Prostate gland (tissue), 2 donors: Measurements from ENCODE around the gene HDAC4. TPM values are rescaled to one million over a fixed set of nuclear protein-coding genes. Genes with fewer than 3 reads are reported as not detected.

Experiments
- DNase-seq: peaks from one replicate; pipeline ENCODE4 v3.0.0-alpha.2; 2019; ENCODE audit warnings: low spot score
- H3K27ac ChIP-seq, 2 donors: fragments of 200-600 bp; sonication (generic); 2 replicates each; pipeline ENCODE4 v1.5.1; 2017 to 2019
- H3K27me3 ChIP-seq: fragments of 200-600 bp; sonication (generic); replicated peaks from 2 replicates; pipeline ENCODE4 v1.5.1; 2019; ENCODE audit not compliant: insufficient read depth
- H3K36me3 ChIP-seq, 2 donors: fragments of 200-600 bp; sonication (generic); 1 replicate in 1 of 2; 2 replicates in 1 of 2; pipeline versions ENCODE4 v1.5.1 to v1.8.1; 2017 to 2019
- H3K4me1 ChIP-seq: fragments of 200-600 bp; sonication (generic); replicated peaks from 2 replicates; pipeline ENCODE4 v1.5.1; 2019
- H3K4me3 ChIP-seq, 2 donors: fragments of 200-600 bp; sonication (generic); 2 replicates each; pipeline ENCODE4 v1.5.1; 2017 to 2019
- H3K9me3 ChIP-seq: fragments of 200-600 bp; sonication (generic); 2 replicates; pipeline ENCODE4 v1.5.1; 2017
- POLR2A ChIP-seq: fragments of 450-650 bp; IDR thresholded peaks from one replicate; pipeline ENCODE4 v1.6.1; 2016; ENCODE audit warnings: antibody characterized with exemption, mild to moderate bottlenecking
- POLR2AphosphoS5 ChIP-seq: sonication (generic); formaldehyde crosslinking; IDR thresholded peaks from one replicate; pipeline ENCODE4 v1.6.1; 2017; ENCODE audit warnings: antibody characterized with exemption
- WGBS: methylation state at CpG from one replicate; pipeline ENCODE4 v1.1.5; 2018; 5-methylcytosine and 5-hydroxymethylcytosine counted together
- intact Hi-C: fragments of 100-400 bp; cut with DNase I; formaldehyde crosslinking; loops from one replicate; pipeline ENCODE4 v1.14.2; 2022
- total RNA-seq, 2 donors: library from RNA; depleted of rRNA; stranded (reverse); fragments of >200 nt; gene quantifications; one replicate each; pipeline ENCODE4 v1.1.0, GENCODE V29; 2016
- TF ChIP-seq, protein P1 (sequence below), 4 experiments: fragments of 200-600 bp in 2 of 4; fragments of 450-650 bp in 2 of 4; sonication (generic) in 2 of 4; IDR thresholded peaks; 1 replicate in 3 of 4; 2 replicates in 1 of 4; pipeline ENCODE4 v1.5.1; 2016 to 2019; ENCODE audit warnings: antibody characterized with exemption in 4 of 4, mild to moderate bottlenecking in 2 of 4, moderate library complexity in 2 of 4

The HDAC4 gene
- total RNA-seq, 2 donors from 2014 or later: 41.8 to 44.2 TPM

DNA sequence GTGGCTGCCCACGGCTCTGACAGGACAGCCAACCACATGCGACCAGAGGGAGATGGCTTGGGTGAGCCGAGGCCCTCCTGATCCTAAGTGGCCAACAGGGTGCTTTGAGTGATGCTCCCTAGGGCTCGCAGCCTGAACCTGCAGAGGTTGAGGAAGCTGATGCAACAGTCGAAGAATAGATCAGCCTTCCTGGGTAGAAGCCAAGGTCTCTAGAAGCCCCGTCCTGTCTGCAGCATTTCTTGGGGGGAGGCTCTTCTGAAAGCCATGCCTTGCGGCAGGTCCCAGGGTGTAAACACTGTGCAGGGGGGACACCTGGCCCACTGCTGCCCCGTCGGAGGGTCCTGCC, 136.4 kb downstream of the HDAC4 start:
- intact Hi-C loops: no loop called here
- peaks cover 31% of the 10 kb centered on the region for H3K4me1 ChIP-seq
- no peak for DNase-seq
- WGBS: 51% methylated on average over 9 of the region's 9 CpGs
- no peaks in the 10 kb centered on the region for H3K9me3 ChIP-seq
- H3K36me3 ChIP-seq: no peaks in the 10 kb centered on the region
- TF ChIP-seq POLR2A (no peak), POLR2AphosphoS5 (no peak)
- TF ChIP-seq, protein P1, sequence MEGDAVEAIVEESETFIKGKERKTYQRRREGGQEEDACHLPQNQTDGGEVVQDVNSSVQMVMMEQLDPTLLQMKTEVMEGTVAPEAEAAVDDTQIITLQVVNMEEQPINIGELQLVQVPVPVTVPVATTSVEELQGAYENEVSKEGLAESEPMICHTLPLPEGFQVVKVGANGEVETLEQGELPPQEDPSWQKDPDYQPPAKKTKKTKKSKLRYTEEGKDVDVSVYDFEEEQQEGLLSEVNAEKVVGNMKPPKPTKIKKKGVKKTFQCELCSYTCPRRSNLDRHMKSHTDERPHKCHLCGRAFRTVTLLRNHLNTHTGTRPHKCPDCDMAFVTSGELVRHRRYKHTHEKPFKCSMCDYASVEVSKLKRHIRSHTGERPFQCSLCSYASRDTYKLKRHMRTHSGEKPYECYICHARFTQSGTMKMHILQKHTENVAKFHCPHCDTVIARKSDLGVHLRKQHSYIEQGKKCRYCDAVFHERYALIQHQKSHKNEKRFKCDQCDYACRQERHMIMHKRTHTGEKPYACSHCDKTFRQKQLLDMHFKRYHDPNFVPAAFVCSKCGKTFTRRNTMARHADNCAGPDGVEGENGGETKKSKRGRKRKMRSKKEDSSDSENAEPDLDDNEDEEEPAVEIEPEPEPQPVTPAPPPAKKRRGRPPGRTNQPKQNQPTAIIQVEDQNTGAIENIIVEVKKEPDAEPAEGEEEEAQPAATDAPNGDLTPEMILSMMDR (IDR thresholded peaks at IDR 0.05): no peak
- no peak overlapping the region for H3K4me3 ChIP-seq
- H3K27ac ChIP-seq: peak overlapping the region; percentile 65 to 70
- H3K27me3 ChIP-seq: no peaks in the 10 kb centered on the region

DNA sequence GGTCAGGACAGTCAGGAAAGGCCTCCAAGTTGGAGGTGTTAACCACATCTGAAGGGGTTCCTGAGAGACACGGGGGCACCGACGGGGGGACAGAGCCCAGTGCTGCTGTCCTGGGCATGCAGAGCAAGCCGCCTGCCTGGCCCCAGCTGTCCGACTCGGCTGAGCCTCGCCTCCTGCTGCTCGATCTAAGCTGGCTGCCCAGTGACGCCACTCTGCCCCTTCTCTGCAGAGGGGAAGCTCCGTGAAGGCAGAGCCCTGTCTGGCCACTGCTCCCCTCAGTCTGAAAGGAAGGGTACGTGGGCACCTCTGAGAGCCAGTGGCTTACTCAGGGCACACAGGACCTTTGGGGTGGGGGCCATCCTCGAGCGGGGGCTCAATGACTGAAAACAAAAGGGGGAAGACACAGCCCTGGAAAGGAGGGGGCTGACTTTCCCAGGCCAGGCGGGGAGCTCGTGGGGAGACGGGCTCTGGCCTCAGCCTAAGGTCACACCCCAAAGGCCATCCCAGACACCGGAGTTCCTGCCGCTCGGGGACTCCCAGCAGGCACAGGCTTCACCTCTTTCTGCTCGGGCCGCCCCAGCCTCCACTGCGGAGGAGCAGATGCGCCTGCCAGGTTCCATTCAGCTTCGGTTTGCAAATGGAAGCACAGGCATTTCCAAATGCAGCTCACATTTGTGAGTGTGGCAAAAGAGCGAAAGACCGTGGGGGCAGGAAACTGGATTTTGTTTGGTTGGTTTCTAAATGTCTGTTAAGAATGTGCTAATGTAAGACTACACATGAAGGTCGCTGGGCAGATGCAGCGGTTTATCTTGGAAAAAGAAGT, 136.9 kb downstream of the HDAC4 start:
- Histone ChIP-seq H3K4me1 (peaks cover 31% of the 10 kb centered on the region), H3K27me3 (no peaks in the 10 kb centered on the region), H3K9me3 (no peaks in the 10 kb centered on the region), H3K36me3 (no peaks in the 10 kb centered on the region), H3K4me3 (no peak overlapping the region), H3K27ac (peak overlapping the region in 1 of 2 donors; percentile 65)
- TF ChIP-seq POLR2A (no peak), POLR2AphosphoS5 (no peak)
- TF ChIP-seq, protein P1 (IDR thresholded peaks at IDR 0.05): no peak
- WGBS: 89% methylated on average over 27 of the region's 28 CpGs
- no peak for DNase-seq
- intact Hi-C loops: no loop called here

DNA sequence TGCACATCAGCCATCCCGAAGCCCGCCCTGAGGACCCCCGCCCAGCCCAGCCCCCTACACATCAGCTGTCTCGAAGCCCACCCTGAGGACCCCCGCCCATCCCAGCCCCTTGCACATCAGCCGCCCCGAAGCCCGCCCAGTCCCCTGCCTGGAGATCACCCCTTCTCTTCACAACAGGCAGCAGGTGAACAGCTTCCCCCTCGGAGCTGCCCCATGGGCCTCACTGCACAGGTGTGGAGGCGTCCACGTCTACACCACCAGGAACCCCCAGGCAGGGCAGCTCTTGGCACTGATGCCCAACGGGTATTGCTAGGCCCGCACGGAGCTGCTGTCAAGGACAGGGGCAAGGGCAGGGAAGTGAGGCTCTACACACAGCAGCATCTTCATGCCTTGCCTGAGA, 137.6 kb downstream of the HDAC4 start:
- Histone ChIP-seq H3K4me3 (no peak overlapping the region), H3K36me3 (no peaks in the 10 kb centered on the region), H3K4me1 (peaks cover 27% of the 10 kb centered on the region), H3K27me3 (no peaks in the 10 kb centered on the region), H3K9me3 (no peaks in the 10 kb centered on the region), H3K27ac (no peak overlapping the region)
- no peak for DNase-seq
- WGBS: 88% methylated on average over 9 of the region's 14 CpGs
- TF ChIP-seq POLR2A: no peak
- intact Hi-C loops: no loop called here

DNA sequence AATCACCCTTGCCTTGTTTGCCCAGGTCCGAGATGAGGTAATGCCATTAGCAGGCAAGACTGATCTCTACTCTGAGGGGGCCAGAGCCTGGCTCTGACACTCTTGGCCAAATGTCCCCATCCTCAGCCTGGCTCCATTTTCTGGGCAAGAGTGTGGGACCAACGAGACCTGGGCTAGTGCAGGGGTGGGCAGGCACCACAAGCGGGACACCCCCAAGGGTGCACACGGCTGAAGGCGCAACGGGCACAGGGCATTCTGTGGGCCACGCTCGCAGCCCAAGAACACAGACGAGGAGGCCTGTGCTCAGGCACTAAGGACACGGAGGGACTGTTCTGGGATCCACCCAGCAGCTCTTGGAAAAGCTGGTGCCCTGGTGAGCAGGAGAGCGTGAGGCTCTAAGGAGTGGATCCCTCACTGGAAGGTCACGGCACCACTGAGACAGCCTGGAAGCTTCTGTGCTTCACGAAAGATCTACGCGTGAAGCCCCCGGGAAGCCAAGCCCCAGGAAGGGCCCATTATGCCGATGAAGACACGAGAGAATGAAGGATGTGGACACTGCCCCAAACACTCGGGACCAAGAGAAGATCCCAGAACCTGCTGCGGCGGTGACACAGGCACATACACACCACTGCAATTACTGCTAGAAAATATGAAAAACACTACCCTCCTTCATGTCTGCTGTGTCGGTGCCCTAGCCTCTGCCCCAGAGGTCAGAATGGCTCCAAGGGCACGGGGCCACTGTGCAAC, 138.2 kb downstream of the HDAC4 start:
- TF ChIP-seq POLR2AphosphoS5 (no peak), POLR2A (no peak)
- TF ChIP-seq, protein P1 (IDR thresholded peaks at IDR 0.05): no peak
- no peak for DNase-seq
- no peaks in the 10 kb centered on the region for H3K36me3 ChIP-seq
- H3K27me3 ChIP-seq: no peaks in the 10 kb centered on the region
- H3K27ac ChIP-seq: no peak overlapping the region
- H3K9me3 ChIP-seq: no peaks in the 10 kb centered on the region
- intact Hi-C loops: no loop called here
- no peak overlapping the region for H3K4me3 ChIP-seq
- H3K4me1 ChIP-seq: peaks cover 21% of the 10 kb centered on the region
- WGBS: 91% methylated on average over 22 of the region's 23 CpGs

DNA sequence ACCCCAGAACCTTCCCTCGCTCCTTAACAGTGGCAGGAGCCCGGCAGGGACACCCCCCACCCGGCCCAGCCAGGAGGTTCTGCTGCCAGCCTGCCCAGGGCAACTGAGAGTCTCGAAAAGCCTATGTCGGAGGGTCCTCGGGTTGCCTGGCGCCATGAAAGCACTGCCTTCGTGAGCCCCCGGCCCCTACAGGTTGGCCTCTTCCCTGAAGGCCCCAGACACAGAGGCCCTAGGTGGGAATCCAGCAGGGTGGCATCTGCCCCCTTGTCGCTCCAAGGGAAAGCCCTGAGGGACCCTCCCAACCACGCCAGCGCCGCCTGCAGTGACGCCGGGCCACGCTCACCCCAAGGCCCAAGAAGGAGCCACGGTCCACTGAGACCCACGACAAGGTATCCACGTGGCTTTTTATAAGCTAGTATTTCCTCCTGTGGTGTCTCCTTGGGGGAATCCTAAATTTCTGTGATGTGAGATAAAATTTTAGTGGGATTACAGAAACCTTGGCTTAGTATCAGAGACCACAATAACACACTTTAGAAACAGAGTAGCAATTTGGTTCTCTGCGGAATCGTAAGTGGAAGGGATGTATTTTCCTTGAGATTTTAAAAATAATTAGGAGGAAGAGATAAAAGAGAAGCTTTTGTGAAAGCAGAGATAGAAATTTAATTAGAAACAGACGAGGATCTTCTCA, 138.9 kb downstream of the HDAC4 start:
- Histone ChIP-seq H3K27ac (no peak overlapping the region), H3K4me3 (no peak overlapping the region), H3K27me3 (no peaks in the 10 kb centered on the region), H3K4me1 (peaks cover 14% of the 10 kb centered on the region), H3K9me3 (no peaks in the 10 kb centered on the region), H3K36me3 (no peaks in the 10 kb centered on the region)
- intact Hi-C loops: no loop called here
- TF ChIP-seq, protein P1 (IDR thresholded peaks at IDR 0.05): no peak
- TF ChIP-seq POLR2A: no peak
- TF ChIP-seq POLR2AphosphoS5: no peak
- DNase-seq: no peak
- WGBS: 92% methylated on average over 22 of the region's 22 CpGs
